CD4-positive, alpha-beta T cell (primary cell): Measurements from ENCODE around the gene RNF207. TPM values are rescaled to one million over a fixed set of nuclear protein-coding genes. Genes with fewer than 3 reads are reported as not detected.

Experiments
- ATAC-seq: fragments of 200-7000 bp; cut with Tn5 transposase; one replicate; pipeline ENCODE4 v1.10.0; 2022; ENCODE audit warnings: mild to moderate bottlenecking; ENCODE audit not compliant: poor library complexity
- CTCF ChIA-PET: fragments of 350-600 bp; sonication (Branson Sonifier 250); formaldehyde crosslinking; loops from one replicate; lab custom pipeline; 2021; ENCODE audit warnings: antibody characterized with exemption, inconsistent platforms; lab: Charles Lee
- POLR2A ChIA-PET: fragments of 350-600 bp; sonication (Branson Sonifier 250); formaldehyde crosslinking; loops from one replicate; lab custom pipeline; 2021; ENCODE audit warnings: antibody characterized with exemption, inconsistent platforms; lab: Charles Lee
- DNase-seq, 14 experiments: peaks; one replicate each; pipeline ENCODE4 v3.0.0-alpha.2; 2013 to 2020; ENCODE audit warnings: mixed read lengths in 2 of 14
- H3K27ac ChIP-seq, 2 donors: one replicate each; pipeline versions ENCODE4 v1.5.1 to v1.7.0; 2013; ENCODE audit warnings: low read length in 2 of 2, low read depth in 1 of 2, mild to moderate bottlenecking in 1 of 2
- H3K27me3 ChIP-seq, 2 experiments: 1 replicate in 1 of 2; 2 replicates in 1 of 2; pipeline versions ENCODE4 v1.6.1 to v1.7.0; 2013; ENCODE audit warnings: low read length in 2 of 2, control low read depth in 1 of 2, mild to moderate bottlenecking in 1 of 2, moderate library complexity in 1 of 2; ENCODE audit not compliant: insufficient read depth in 2 of 2, control insufficient read depth in 1 of 2
- H3K36me3 ChIP-seq: one replicate; pipeline ENCODE4 v1.6.1; 2013; ENCODE audit warnings: low read length, control low read depth; ENCODE audit not compliant: insufficient read depth
- H3K4me1 ChIP-seq: one replicate; pipeline ENCODE4 v1.6.1; 2013; ENCODE audit warnings: low read length, control low read depth; ENCODE audit not compliant: insufficient read depth
- H3K4me3 ChIP-seq: one replicate; pipeline ENCODE4 v1.5.1; 2013; ENCODE audit warnings: mild to moderate bottlenecking, low read length, moderate library complexity
- H3K9me3 ChIP-seq, 2 experiments: 1 replicate in 1 of 2; 2 replicates in 1 of 2; pipeline versions ENCODE4 v1.6.1 to v1.7.0; 2013; ENCODE audit warnings: low read length in 2 of 2, mild to moderate bottlenecking in 2 of 2, control low read depth in 1 of 2, moderate library complexity in 1 of 2; ENCODE audit not compliant: control insufficient read depth in 1 of 2, insufficient read depth in 1 of 2
- H3K27ac Mint-ChIP-seq: one replicate; pipeline ENCODE4 v1.8.0; 2020; ENCODE audit warnings: mixed read lengths
- H3K27me3 Mint-ChIP-seq: one replicate; pipeline ENCODE4 v1.8.0; 2021; ENCODE audit warnings: mixed read lengths
- H3K36me3 Mint-ChIP-seq: one replicate; pipeline ENCODE4 v1.8.0; 2021; ENCODE audit warnings: low read depth, mixed read lengths
- H3K4me1 Mint-ChIP-seq: one replicate; pipeline ENCODE4 v1.8.0; 2021; ENCODE audit warnings: low read depth, mixed read lengths
- H3K4me3 Mint-ChIP-seq: one replicate; pipeline ENCODE4 v1.8.0; 2020; ENCODE audit warnings: mild to moderate bottlenecking, mixed read lengths
- H3K9me3 Mint-ChIP-seq: one replicate; pipeline ENCODE4 v1.8.0; 2020; ENCODE audit warnings: mixed read lengths
- intact Hi-C, 2 experiments: fragments of 100-400 bp; cut with DNase I in 1 of 2; cut with micrococcal nuclease in 1 of 2; formaldehyde crosslinking; loops; one replicate each; pipeline versions ENCODE4 v1.15.1 to v1.9.0; 2023 to 2025; cut with DNase I, micrococcal nuclease
- total RNA-seq, 174 experiments: library from RNA in 2 of 174; stranded (reverse) in 2 of 174; gene quantifications; one replicate each; pipeline ENCODE4 v1.2.3 and lab custom pipeline; 2021 to 2026
- TF ChIP-seq, protein P1 (sequence below): fragments of 200-600 bp; IDR thresholded peaks from one replicate; pipeline ENCODE4 v1.8.0; 2022; ENCODE audit warnings: antibody characterized with exemption, mild to moderate bottlenecking

RNF207 gene
- total RNA-seq, 2 experiments from 2014 or later, result 5.4 to 6.8 TPM

GRCh38 chr1:6208723-6209660 lies 3.1 kb downstream of the RNF207 start:
- DNase-seq (peak in 4 of 14 experiments; percentile 20 to 65 (median 40)), ATAC-seq (peak; percentile 16)
- Mint-ChIP-seq H3K27me3 (peaks cover 27% of the 10 kb centered on the region), H3K4me1 (peaks cover 13% of the 10 kb centered on the region), H3K36me3 (no peaks in the 10 kb centered on the region), H3K27ac (no peak overlapping the region), H3K9me3 (no peaks in the 10 kb centered on the region), H3K4me3 (peak overlapping the region; percentile 67)
- Histone ChIP-seq H3K27ac (no peak overlapping the region), H3K4me1 (peaks cover 41% of the 10 kb centered on the region), H3K36me3 (no peaks in the 10 kb centered on the region), H3K9me3 (no peaks in the 10 kb centered on the region), H3K4me3 (peak overlapping the region; percentile 34), H3K27me3 (peaks cover 13 to 37% of the 10 kb centered on the region in 2 experiments)
- ChIA-PET POLR2A (interaction anchor here (0.6 to 1.1 kb wide), 2 partner anchors 9 to 314 kb away, joined by 3 read pairs; partner anchors contain the start of gene RPL22), CTCF (interaction anchor here (1.3 kb wide), 1 partner anchor 10 kb away, joined by 4 read pairs; the partner anchor contains the start of gene RPL22)
- intact Hi-C loops, result loop anchor here in 1 of 2 experiments (10.0 kb wide), 2 partner anchors 184 to 496 kb away; partner anchors contain the start of gene DNAJC11
- TF ChIP-seq, protein P1, sequence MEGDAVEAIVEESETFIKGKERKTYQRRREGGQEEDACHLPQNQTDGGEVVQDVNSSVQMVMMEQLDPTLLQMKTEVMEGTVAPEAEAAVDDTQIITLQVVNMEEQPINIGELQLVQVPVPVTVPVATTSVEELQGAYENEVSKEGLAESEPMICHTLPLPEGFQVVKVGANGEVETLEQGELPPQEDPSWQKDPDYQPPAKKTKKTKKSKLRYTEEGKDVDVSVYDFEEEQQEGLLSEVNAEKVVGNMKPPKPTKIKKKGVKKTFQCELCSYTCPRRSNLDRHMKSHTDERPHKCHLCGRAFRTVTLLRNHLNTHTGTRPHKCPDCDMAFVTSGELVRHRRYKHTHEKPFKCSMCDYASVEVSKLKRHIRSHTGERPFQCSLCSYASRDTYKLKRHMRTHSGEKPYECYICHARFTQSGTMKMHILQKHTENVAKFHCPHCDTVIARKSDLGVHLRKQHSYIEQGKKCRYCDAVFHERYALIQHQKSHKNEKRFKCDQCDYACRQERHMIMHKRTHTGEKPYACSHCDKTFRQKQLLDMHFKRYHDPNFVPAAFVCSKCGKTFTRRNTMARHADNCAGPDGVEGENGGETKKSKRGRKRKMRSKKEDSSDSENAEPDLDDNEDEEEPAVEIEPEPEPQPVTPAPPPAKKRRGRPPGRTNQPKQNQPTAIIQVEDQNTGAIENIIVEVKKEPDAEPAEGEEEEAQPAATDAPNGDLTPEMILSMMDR, result peak; percentile 37

GRCh38 chr1:6209661-6210580 lies 4.0 kb downstream of the RNF207 start:
- Histone ChIP-seq H3K27me3 (peaks cover 13 to 35% of the 10 kb centered on the region in 2 experiments), H3K4me1 (peaks cover 38% of the 10 kb centered on the region), H3K27ac (no peak overlapping the region), H3K36me3 (no peaks in the 10 kb centered on the region), H3K9me3 (no peaks in the 10 kb centered on the region), H3K4me3 (peak overlapping the region; percentile 16)
- TF ChIP-seq, protein P1, result no peak
- Mint-ChIP-seq H3K9me3 (no peaks in the 10 kb centered on the region), H3K4me3 (peak overlapping the region; percentile 67), H3K27me3 (peaks cover 27% of the 10 kb centered on the region), H3K27ac (no peak overlapping the region), H3K36me3 (no peaks in the 10 kb centered on the region), H3K4me1 (peaks cover 9% of the 10 kb centered on the region)
- intact Hi-C loops, result loop anchor here in 1 of 2 experiments (10.0 kb wide), 2 partner anchors 185 to 495 kb away; partner anchors contain the start of gene DNAJC11
- CTCF ChIA-PET, result no interaction called here
- ATAC-seq, result peak; percentile 38
- peak in 3 of 14 experiments; percentile 27 to 49 (median 40) for DNase-seq
- POLR2A ChIA-PET, result interaction anchor here (1.1 kb wide), 1 partner anchor 10 kb away, joined by 3 read pairs; the partner anchor contains the start of gene RPL22
